ENCODE results near the gene KIF25.

KIF25 gene

DNA sequence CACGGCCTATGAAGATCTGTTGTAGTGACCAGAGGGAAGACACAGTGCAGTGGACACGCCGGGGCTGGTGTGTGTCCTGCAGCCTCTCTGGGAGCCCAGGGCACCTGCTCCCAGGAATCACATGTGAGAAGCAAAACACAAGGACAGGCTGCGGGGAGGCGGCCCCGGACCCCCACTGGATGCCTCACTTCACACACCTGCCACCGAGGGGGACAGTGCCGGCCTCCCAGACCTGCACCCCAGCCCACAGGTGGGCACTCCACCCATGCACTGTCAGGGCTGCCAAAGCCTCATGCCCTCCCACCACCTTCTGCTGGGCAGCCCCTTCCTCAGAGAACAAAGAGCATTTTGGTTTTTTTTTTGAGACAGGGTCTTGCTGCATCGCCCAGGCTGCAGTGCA, 54.2 kb downstream of the KIF25 start:
- TF ChIP-seq BACH2 (CRISPR knock-in tag; IDR thresholded peaks at IDR 0.05; ENCODE audit: borderline replicate concordance): no peak
- no peak for TF ChIP-seq PPARA (CRISPR knock-in tag; IDR thresholded peaks at IDR 0.05; ENCODE audit: borderline replicate concordance)
- TF ChIP-seq ZC3H10 (CRISPR knock-in tag; IDR thresholded peaks at IDR 0.05): no peak
- TF ChIP-seq ZNF565 (CRISPR knock-in tag; conservative IDR thresholded peaks at IDR 0.05; ENCODE audit: low read depth): no peak
- no peak for ATAC-seq

DNA sequence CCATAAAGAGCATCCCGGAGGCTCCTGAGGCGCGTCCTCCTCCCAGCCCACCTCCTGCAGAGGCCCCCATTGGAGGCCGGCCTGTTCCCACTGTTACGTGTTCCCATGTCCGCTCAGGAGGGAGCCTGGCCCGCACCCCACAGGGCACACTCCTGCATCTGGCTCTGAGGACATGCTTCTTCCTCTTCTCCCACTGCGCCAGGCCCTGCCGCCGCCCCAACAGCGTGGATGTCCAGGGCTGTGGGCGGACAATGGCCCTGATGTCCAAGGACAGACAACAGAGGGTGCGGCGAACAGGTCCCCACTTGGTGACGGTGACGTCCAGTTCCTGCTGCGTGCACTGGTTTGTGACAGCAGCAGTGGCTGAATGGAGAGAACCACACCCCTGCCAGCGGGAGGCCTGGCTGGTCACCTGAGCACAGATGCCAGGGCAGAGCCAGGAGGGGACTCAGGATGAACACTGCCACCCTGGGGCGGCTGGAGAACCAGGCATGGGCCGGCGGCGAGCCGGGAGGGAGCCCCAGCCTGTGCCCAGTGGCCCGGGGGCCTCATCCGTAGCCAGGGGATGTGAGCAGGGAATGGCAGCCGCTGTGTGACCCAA, 54.9 kb downstream of the KIF25 start:
- TF ChIP-seq BACH2 (CRISPR knock-in tag; IDR thresholded peaks at IDR 0.05; ENCODE audit: borderline replicate concordance): no peak
- TF ChIP-seq ZNF8 (CRISPR knock-in tag; IDR thresholded peaks at IDR 0.05): no peak
- TF ChIP-seq ISL1 (CRISPR knock-in tag; IDR thresholded peaks at IDR 0.05): no peak
- no peak for TF ChIP-seq TOX (CRISPR knock-in tag; IDR thresholded peaks at IDR 0.05; ENCODE audit: borderline replicate concordance)
- no peak for TF ChIP-seq ZNF70 (CRISPR knock-in tag; IDR thresholded peaks at IDR 0.05)
- no peak for TF ChIP-seq CSDC2 (CRISPR knock-in tag; IDR thresholded peaks at IDR 0.05)
- TF ChIP-seq, protein P1, sequence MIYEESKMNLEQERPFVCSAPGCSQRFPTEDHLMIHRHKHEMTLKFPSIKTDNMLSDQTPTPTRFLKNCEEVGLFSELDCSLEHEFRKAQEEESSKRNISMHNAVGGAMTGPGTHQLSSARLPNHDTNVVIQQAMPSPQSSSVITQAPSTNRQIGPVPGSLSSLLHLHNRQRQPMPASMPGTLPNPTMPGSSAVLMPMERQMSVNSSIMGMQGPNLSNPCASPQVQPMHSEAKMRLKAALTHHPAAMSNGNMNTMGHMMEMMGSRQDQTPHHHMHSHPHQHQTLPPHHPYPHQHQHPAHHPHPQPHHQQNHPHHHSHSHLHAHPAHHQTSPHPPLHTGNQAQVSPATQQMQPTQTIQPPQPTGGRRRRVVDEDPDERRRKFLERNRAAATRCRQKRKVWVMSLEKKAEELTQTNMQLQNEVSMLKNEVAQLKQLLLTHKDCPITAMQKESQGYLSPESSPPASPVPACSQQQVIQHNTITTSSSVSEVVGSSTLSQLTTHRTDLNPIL (CRISPR knock-in tag; IDR thresholded peaks at IDR 0.05; ENCODE audit: low read depth): no peak
- TF ChIP-seq TCF4 (CRISPR knock-in tag; IDR thresholded peaks at IDR 0.05; ENCODE audit: borderline replicate concordance): no peak
- no peak for TF ChIP-seq ARNTL (CRISPR knock-in tag; IDR thresholded peaks at IDR 0.05; ENCODE audit: borderline replicate concordance, low read depth)
- TF ChIP-seq ESRRG (CRISPR knock-in tag; IDR thresholded peaks at IDR 0.05): no peak
- TF ChIP-seq ZNF565 (CRISPR knock-in tag; conservative IDR thresholded peaks at IDR 0.05; ENCODE audit: low read depth): no peak
- no peak for ATAC-seq

DNA sequence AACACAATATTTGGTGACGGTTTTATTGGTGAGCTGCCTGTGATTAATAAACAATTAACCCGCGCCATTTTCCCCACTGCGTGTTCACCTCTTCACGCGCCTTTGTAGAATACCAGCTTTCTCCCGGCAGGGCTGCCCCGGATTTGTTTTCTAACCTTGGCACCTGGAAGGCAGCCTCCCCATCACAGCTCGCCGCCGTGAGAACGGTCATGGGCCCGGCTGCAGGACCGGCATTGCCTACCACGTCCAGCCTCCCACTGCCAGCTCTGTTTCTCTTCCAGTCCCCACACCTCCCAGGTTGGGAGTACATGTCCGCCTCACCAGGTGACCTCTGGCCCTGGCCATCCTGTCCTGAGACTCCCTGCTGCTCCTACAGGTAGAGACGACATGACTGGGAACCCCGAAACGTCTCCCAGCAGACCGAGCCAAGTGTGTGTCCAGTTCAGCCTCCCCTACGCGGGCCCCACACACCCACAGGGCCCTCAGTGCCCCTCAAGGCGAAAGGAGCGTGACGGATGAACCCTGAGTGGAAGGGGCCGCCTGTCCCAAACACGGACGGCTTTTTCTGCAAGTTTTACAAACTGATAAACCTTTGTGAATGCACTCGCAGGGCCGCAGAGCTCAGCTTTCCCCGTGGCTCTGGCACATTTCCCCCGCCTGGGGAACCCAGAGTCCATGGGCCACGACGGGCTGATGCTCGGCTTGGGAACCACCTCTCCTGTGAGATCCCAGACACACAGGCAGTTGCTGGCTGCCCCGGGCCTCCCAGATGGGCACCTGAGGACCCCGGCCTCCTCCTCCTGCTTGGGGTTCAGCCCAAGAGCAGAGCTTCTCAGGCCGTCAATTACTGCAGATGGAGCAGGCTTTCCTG, 55.9 kb downstream of the KIF25 start:
- TF ChIP-seq ARNTL (CRISPR knock-in tag; IDR thresholded peaks at IDR 0.05; ENCODE audit: borderline replicate concordance, low read depth): no peak
- TF ChIP-seq GLIS3 (CRISPR knock-in tag; IDR thresholded peaks at IDR 0.05): no peak
- TF ChIP-seq, protein P2, sequence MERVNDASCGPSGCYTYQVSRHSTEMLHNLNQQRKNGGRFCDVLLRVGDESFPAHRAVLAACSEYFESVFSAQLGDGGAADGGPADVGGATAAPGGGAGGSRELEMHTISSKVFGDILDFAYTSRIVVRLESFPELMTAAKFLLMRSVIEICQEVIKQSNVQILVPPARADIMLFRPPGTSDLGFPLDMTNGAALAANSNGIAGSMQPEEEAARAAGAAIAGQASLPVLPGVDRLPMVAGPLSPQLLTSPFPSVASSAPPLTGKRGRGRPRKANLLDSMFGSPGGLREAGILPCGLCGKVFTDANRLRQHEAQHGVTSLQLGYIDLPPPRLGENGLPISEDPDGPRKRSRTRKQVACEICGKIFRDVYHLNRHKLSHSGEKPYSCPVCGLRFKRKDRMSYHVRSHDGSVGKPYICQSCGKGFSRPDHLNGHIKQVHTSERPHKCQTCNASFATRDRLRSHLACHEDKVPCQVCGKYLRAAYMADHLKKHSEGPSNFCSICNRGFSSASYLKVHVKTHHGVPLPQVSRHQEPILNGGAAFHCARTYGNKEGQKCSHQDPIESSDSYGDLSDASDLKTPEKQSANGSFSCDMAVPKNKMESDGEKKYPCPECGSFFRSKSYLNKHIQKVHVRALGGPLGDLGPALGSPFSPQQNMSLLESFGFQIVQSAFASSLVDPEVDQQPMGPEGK (CRISPR knock-in tag; IDR thresholded peaks at IDR 0.05; ENCODE audit: borderline replicate concordance): no peak
- no peak for TF ChIP-seq ISL1 (CRISPR knock-in tag; IDR thresholded peaks at IDR 0.05)
- TF ChIP-seq ESRRG (CRISPR knock-in tag; IDR thresholded peaks at IDR 0.05): no peak
- TF ChIP-seq, protein P3, sequence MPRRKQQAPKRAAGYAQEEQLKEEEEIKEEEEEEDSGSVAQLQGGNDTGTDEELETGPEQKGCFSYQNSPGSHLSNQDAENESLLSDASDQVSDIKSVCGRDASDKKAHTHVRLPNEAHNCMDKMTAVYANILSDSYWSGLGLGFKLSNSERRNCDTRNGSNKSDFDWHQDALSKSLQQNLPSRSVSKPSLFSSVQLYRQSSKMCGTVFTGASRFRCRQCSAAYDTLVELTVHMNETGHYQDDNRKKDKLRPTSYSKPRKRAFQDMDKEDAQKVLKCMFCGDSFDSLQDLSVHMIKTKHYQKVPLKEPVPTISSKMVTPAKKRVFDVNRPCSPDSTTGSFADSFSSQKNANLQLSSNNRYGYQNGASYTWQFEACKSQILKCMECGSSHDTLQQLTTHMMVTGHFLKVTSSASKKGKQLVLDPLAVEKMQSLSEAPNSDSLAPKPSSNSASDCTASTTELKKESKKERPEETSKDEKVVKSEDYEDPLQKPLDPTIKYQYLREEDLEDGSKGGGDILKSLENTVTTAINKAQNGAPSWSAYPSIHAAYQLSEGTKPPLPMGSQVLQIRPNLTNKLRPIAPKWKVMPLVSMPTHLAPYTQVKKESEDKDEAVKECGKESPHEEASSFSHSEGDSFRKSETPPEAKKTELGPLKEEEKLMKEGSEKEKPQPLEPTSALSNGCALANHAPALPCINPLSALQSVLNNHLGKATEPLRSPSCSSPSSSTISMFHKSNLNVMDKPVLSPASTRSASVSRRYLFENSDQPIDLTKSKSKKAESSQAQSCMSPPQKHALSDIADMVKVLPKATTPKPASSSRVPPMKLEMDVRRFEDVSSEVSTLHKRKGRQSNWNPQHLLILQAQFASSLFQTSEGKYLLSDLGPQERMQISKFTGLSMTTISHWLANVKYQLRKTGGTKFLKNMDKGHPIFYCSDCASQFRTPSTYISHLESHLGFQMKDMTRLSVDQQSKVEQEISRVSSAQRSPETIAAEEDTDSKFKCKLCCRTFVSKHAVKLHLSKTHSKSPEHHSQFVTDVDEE (CRISPR knock-in tag; IDR thresholded peaks at IDR 0.05): no peak
- no peak for TF ChIP-seq ZC3H10 (CRISPR knock-in tag; IDR thresholded peaks at IDR 0.05)
- TF ChIP-seq, protein P1 (CRISPR knock-in tag; IDR thresholded peaks at IDR 0.05; ENCODE audit: low read depth): no peak
- TF ChIP-seq OSR1 (CRISPR knock-in tag; IDR thresholded peaks at IDR 0.05): no peak
- no peak for TF ChIP-seq ZNF70 (CRISPR knock-in tag; IDR thresholded peaks at IDR 0.05)
- no peak for TF ChIP-seq TCF4 (CRISPR knock-in tag; IDR thresholded peaks at IDR 0.05; ENCODE audit: borderline replicate concordance)
- no peak for TF ChIP-seq CSDC2 (CRISPR knock-in tag; IDR thresholded peaks at IDR 0.05)
- ATAC-seq: no peak

DNA sequence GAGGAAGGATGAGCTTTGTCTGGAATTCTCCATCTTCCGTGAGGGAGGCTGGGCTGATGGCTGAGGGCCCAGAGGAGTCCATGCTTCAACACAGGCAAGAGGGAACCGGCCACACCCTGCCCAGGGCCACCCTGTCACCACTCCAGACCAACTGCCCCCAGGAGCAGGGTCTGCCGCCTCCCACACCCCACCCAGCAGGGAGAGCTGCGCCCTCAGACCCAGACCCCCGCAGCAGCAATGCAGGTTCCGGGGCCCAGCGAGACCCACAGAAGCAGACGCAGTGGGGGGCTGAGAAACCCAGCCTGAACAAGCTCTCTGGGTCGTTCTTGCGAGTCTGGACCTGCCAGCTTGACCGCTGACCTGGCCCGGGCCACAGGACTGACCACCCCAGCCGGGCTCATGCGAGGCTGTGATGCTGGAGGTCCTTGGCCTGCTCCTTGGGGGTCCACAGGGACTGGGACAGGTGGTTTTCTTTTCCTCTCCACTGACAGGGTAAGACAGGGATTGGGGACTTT, 56.5 kb downstream of the KIF25 start:
- no peak for TF ChIP-seq GLIS3 (CRISPR knock-in tag; IDR thresholded peaks at IDR 0.05)
- TF ChIP-seq PPARA (CRISPR knock-in tag; IDR thresholded peaks at IDR 0.05; ENCODE audit: borderline replicate concordance): no peak
- TF ChIP-seq, protein P1 (CRISPR knock-in tag; IDR thresholded peaks at IDR 0.05; ENCODE audit: low read depth): no peak
- no peak for TF ChIP-seq ZFP3 (CRISPR knock-in tag; IDR thresholded peaks at IDR 0.05)
- no peak for TF ChIP-seq ZC3H10 (CRISPR knock-in tag; IDR thresholded peaks at IDR 0.05)
- TF ChIP-seq, protein P4, sequence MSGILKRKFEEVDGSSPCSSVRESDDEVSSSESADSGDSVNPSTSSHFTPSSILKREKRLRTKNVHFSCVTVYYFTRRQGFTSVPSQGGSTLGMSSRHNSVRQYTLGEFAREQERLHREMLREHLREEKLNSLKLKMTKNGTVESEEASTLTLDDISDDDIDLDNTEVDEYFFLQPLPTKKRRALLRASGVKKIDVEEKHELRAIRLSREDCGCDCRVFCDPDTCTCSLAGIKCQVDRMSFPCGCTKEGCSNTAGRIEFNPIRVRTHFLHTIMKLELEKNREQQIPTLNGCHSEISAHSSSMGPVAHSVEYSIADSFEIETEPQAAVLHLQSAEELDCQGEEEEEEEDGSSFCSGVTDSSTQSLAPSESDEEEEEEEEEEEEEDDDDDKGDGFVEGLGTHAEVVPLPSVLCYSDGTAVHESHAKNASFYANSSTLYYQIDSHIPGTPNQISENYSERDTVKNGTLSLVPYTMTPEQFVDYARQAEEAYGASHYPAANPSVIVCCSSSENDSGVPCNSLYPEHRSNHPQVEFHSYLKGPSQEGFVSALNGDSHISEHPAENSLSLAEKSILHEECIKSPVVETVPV (CRISPR knock-in tag; IDR thresholded peaks at IDR 0.05): no peak
- no peak for TF ChIP-seq RARB (CRISPR knock-in tag; IDR thresholded peaks at IDR 0.05)
- TF ChIP-seq ZNF70 (CRISPR knock-in tag; IDR thresholded peaks at IDR 0.05): no peak
- ATAC-seq: no peak
